ENCODE measurements around the gene SPEN.
"Not testable (repeated sequence)": the region's sequence is repeated elsewhere in the genome, so short reads cannot be mapped to it uniquely, and the experiment has no call there.

The SPEN gene

DNA sequence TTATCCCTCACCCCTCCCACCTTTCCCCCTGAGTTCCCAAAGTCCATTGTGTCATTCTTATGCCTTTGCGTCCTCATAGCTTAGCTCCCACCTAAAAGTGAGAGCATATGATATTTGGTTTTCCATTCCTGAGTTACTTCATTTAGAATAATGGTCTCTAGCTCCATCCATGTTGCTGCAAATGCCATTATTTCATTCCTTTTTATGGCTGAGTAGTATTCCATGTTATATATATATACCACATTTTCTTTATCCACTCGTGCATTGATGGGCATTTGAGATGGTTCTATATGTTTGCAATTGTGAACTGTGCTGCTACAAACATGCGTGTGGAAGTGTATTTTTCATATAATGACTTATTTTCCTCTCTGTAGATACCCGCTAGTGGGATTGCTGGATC lies 130.4 kb downstream of the SPEN start:
- DNase-seq (ENCODE audit: low read depth in 2 of 3, low spot score in 2 of 3): not testable (repeated sequence)

DNA sequence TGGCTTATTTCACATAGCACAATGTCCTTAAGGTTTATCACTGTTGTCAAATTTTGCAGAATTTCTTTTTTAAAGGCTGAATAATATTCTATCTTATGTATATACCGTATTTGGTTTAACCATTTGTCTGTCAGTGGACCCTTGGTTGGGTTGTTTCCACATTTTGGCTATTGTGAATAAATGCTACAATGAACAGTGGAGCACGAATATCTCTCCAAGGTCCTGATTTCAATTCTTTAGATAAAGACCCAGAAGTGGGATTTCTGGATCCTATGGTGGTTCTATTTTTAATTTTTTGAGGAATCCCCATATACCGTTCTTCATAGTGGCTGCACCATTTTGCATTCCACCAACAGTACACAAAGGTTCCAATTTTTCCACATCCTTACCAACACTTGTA lies 134.2 kb downstream of the SPEN start:
- DNase-seq (ENCODE audit: low read depth in 2 of 3, low spot score in 2 of 3): no peak

DNA sequence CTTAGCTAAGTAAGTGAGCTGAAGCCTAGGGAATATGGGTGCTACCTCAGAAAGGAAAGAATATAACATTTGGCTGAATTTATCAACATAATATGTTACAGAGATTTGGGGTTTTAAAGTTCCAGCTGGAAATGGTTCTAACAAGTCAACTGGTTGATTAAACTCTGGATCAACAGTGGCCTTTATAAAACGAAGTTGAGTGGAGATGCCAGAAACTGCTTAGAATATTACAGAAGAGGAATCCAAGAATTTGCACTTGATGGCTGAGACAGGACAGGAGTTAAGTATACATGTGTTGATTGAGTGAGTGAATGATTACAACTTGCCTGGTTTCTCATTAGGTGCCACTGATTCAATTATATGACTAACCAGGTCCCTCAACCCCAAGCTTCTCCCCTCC lies 135.8 kb downstream of the SPEN start:
- DNase-seq (ENCODE audit: low read depth in 2 of 3, low spot score in 2 of 3): no peak

DNA sequence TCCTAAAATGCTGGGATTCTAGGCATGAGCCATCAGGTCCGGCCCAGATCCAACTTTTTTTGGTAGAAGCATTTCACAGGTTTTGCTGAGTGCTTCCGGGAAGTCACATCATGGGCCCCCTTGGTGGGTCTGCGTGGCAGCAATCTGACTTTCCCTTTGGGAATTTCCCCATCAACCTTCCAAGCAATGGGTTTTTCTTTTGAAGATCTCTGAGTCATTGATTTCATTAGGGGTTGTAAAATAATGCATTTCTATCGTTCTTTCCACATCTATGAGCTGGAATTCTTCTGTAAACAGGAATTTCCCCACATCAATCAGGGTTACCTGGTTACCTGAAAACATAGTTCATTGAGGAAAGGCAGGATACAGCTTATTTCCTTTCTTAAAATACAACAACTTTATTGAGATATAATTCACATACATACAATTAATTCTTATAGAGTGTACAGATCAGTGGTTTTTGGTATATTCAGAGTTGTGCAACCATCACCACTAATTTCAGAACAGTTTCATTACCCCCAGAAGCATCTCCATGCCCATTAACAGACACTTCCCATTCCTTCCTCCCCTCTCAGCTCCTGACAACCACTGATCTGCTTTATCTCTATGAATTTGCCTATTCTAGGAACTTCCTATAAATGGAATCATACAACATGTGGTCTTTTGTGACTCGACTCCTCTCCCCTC lies 138.2 kb downstream of the SPEN start:
- DNase-seq (ENCODE audit: low read depth in 2 of 3, low spot score in 2 of 3): no peak

DNA sequence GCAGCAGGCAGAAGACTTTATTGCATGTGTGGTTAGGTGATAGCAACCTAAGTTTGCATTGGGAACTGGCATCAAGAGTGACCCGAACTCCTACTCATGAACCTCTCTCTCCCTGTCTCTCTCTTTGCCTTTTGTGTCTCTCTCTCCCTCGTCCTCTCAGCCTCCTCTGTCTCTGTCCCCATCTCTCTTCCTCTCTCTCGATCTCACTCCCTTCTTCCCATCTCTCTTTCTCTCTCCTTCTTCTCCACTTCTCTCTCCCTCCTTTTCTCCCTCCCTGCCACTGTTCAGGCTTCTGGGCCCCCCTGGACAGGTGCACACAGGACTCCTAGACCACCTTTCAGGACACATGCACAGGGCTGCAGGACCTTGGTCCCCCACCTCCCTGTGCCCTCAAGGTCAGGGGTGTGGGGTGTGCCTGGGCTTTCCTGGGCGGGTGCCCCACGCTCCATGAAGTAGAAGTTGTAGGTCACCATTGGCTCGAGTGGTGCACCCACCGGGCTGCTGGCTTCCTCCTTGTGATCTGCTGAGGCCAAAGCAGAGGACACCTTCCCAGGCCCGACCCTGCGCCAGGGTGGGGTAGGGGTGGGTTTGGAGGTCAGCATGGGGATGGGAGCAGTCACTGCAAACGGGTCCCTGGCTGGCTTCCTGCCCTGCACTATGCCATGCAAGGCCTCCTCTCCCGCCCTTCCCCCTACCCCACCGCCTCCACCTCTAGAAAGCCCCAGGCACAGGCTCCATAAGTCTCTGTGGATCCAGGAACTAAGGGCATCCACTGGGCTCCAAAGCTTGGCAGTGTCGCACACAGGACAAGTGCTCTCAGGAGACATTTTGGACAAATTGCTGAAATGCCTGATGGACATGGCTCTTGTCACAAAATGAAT lies 141.6 kb downstream of the SPEN start:
- no peak for DNase-seq (ENCODE audit: low read depth in 2 of 3, low spot score in 2 of 3)

DNA sequence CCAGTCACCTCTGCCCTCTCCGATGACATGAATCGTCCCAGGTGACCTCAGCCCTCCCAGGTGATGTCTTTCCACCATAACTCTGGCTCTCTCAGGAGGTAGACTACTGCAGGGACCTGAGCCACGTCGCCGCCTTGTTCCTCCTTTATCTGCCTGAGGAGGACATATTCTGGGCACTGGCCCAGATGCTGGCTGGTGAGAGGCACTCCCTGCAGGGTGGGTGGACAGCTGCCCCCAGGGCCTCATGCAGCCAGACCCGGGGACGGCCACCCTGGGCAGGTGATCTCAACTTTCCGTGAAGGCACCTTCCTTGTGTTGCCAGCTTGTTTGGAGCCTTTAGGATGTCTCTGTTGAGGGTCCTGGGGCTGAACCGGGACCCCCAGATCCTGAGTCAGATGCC lies 142.3 kb downstream of the SPEN start:
- DNase-seq (ENCODE audit: low read depth in 2 of 3, low spot score in 2 of 3): no peak

All from activated CD8-positive, alpha-beta memory T cell treated with anti-CD3 and anti-CD28 coated beads for 48 hours (primary cell).